ENCODE data around the gene RPS6KA5. TPM values are rescaled to one million over a fixed set of nuclear protein-coding genes. Genes with fewer than 3 reads are reported as not detected.
"Not testable (repeated sequence)": the region's sequence is repeated elsewhere in the genome, so short reads cannot be mapped to it uniquely, and the experiment has no call there.

Gene RPS6KA5
- total and polyA plus RNA-seq, 9 of the 15 experiments (the other 6 are each of a cell fraction or from before 2014, with no cell fraction given), result 0.88 to 7.7 (median 4.7) TPM

GRCh38 chr14:90981636-90982035 is 78.8 kb downstream of the RPS6KA5 start (continued):
- TF ChIP-seq ZNF609 (CRISPR knock-in tag; IDR thresholded peaks at IDR 0.05; ENCODE audit: borderline replicate concordance) (no peak), MCM7 (IDR thresholded peaks at IDR 0.05) (no peak), E2F8 (IDR thresholded peaks at IDR 0.05; ENCODE audit: low read depth, partially characterized antibody) (no peak), ZNF592 (IDR thresholded peaks at IDR 0.05) (no peak), HMGXB4 (CRISPR knock-in tag; IDR thresholded peaks at IDR 0.05) (no peak)

GRCh38 chr14:90980636-90981035 is 79.8 kb downstream of the RPS6KA5 start:
- H3K4me3 ChIP-seq; H3K27ac ChIP-seq (ENCODE audit: extremely low read depth, low read depth, low read length); H3K79me2 ChIP-seq (ENCODE audit: control insufficient read depth, insufficient read depth, low read length); H3K4me2 ChIP-seq (ENCODE audit: insufficient read depth, low read length); H3K9ac ChIP-seq (ENCODE audit: insufficient read depth in 1 of 2, low read depth in 2 of 2, low read length in 2 of 2); H3K9me1 ChIP-seq (ENCODE audit: control insufficient read depth, insufficient read depth, low read length); H2AFZ ChIP-seq (ENCODE audit: low read depth, low read length); BruUV-seq (replicated peaks); DNase-seq (ENCODE audit: extremely low read depth in 1 of 4, low spot score in 3 of 4); intact Hi-C loops (cut with micrococcal nuclease); CTCF ChIA-PET (ENCODE audit: low intra/inter-chr PET ratio); H3K27me3 ChIP-seq (ENCODE audit: control insufficient read depth in 2 of 2, insufficient read depth in 2 of 2, low read length in 2 of 2); in situ Hi-C loops (cut with MboI); H4K20me1 ChIP-seq (replicated peaks; ENCODE audit: control insufficient read depth, insufficient read depth, low read length); POLR2A ChIA-PET; H3K4me1 ChIP-seq (replicated peaks in 1 of 2; ENCODE audit: control insufficient read depth in 2 of 2, insufficient read depth in 2 of 2, low read length in 2 of 2); FAIRE-seq; H3K36me3 ChIP-seq (ENCODE audit: control insufficient read depth, insufficient read depth, low read length); H3K9me3 ChIP-seq (replicated peaks; ENCODE audit: control insufficient read depth, insufficient read depth, low read depth, low read length); ATAC-seq: not testable (repeated sequence)
- WGBS (ENCODE audit: insufficient coverage, low coverage, missing lambda C conversion rate), result 49% methylated on average over 3 of the region's 3 CpGs
